Mesendoderm (in vitro differentiated cells): ENCODE measurements around the gene TNFRSF8.
"Not testable (repeated sequence)": the region's sequence is repeated elsewhere in the genome, so short reads cannot be mapped to it uniquely, and the experiment has no call there.

ENCODE experiments used
- DNase-seq: peaks from one replicate; pipeline ENCODE4 v3.0.0; 2013
- H2AK5ac ChIP-seq: 2 replicates; pipeline ENCODE4 v1.6.1; 2013; ENCODE audit warnings: low read length, inconsistent platforms
- H2BK120ac ChIP-seq: 2 replicates; pipeline ENCODE4 v1.6.1; 2013; ENCODE audit warnings: low read depth, mild to moderate bottlenecking, low read length, moderate library complexity, mixed read lengths
- H2BK15ac ChIP-seq: replicated peaks from 2 replicates; pipeline ENCODE4 v1.6.1; 2013; ENCODE audit warnings: low read depth, mild to moderate bottlenecking, moderate library complexity
- H2BK5ac ChIP-seq: 2 replicates; pipeline ENCODE4 v1.6.1; 2013; ENCODE audit warnings: low read length, inconsistent platforms
- H3K18ac ChIP-seq: 2 replicates; pipeline ENCODE4 v1.6.1; 2013; ENCODE audit warnings: mild to moderate bottlenecking, low read length, mixed read lengths
- H3K23ac ChIP-seq: one replicate; pipeline ENCODE4 v1.6.1; 2013; ENCODE audit warnings: low read length
- H3K27ac ChIP-seq: 2 replicates; pipeline ENCODE4 v1.5.1; 2013; ENCODE audit warnings: low read depth, mild to moderate bottlenecking, inconsistent platforms, low read length, moderate library complexity
- H3K27me3 ChIP-seq: 2 replicates; pipeline ENCODE4 v1.6.1; 2013; ENCODE audit warnings: low read length, control low read depth, mild to moderate bottlenecking, inconsistent platforms; ENCODE audit not compliant: insufficient read depth, poor library complexity
- H3K36me3 ChIP-seq: 2 replicates; pipeline ENCODE4 v1.6.1; 2013; ENCODE audit warnings: low read length, inconsistent platforms; ENCODE audit not compliant: control insufficient read depth, insufficient read depth
- H3K4ac ChIP-seq: one replicate; pipeline ENCODE4 v1.6.1; 2013; ENCODE audit warnings: low read depth, mild to moderate bottlenecking, low read length, moderate library complexity
- H3K4me1 ChIP-seq: 2 replicates; pipeline ENCODE4 v1.6.1; 2013; ENCODE audit warnings: low read depth, low read length, inconsistent platforms; ENCODE audit not compliant: control insufficient read depth
- H3K4me2 ChIP-seq: 2 replicates; pipeline ENCODE4 v1.6.1; 2013; ENCODE audit warnings: low read length
- H3K4me3 ChIP-seq: 2 replicates; pipeline ENCODE4 v1.5.1; 2013; ENCODE audit warnings: mild to moderate bottlenecking, low read length
- H3K56ac ChIP-seq: one replicate; pipeline ENCODE4 v1.6.1; 2013; ENCODE audit warnings: low read length
- H3K79me1 ChIP-seq: 2 replicates; pipeline ENCODE4 v1.6.1; 2013; ENCODE audit warnings: low read length, inconsistent platforms
- H3K79me2 ChIP-seq: 2 replicates; pipeline ENCODE4 v1.6.1; 2013; ENCODE audit warnings: mild to moderate bottlenecking, low read length; ENCODE audit not compliant: control insufficient read depth, insufficient read depth
- H3K9ac ChIP-seq: 2 replicates; pipeline ENCODE4 v1.6.1; 2013; ENCODE audit warnings: low read length, inconsistent platforms
- H4K5ac ChIP-seq: one replicate; pipeline ENCODE4 v1.6.1; 2013; ENCODE audit warnings: low read length
- H4K8ac ChIP-seq: one replicate; pipeline ENCODE4 v1.6.1; 2013; ENCODE audit warnings: low read depth, mild to moderate bottlenecking, control low read depth, low read length, moderate library complexity
- WGBS: extraction: QIAGEN DNeasy Blood & Tissue Kit; methylation state at CpG from one replicate; pipeline ENCODE4 v1.1.7; 2013; ENCODE audit warnings: low lambda C conversion rate, missing lambda C conversion rate; ENCODE audit not compliant: insufficient coverage; ENCODE audit errors: extremely low coverage; 5-methylcytosine and 5-hydroxymethylcytosine counted together

TNFRSF8 gene

GRCh38 chr1:12104417-12104816 lies 41.3 kb downstream of the TNFRSF8 start:
- Histone ChIP-seq H3K4me3 (no peak overlapping the region), H3K4ac (no peak overlapping the region), H4K8ac (no peak overlapping the region), H2BK15ac (no peak overlapping the region), H3K79me1 (no peaks in the 10 kb centered on the region), H3K79me2 (no peaks in the 10 kb centered on the region), H3K4me2 (no peak overlapping the region), H3K4me1 (no peaks in the 10 kb centered on the region), H3K56ac (no peak overlapping the region), H3K23ac (no peak overlapping the region), H3K9ac (no peak overlapping the region), H3K18ac (no peak overlapping the region), H4K5ac (no peak overlapping the region), H2BK5ac (no peak overlapping the region), H3K36me3 (no peaks in the 10 kb centered on the region), H2AK5ac (no peak overlapping the region), H3K27me3 (no peaks in the 10 kb centered on the region), H3K27ac (no peak overlapping the region), H2BK120ac (no peak overlapping the region)
- no CpG with 5 or more reads among the region's 13 CpGs for WGBS
- DNase-seq, result no peak

GRCh38 chr1:12106153-12106552 lies 43.0 kb downstream of the TNFRSF8 start:
- Histone ChIP-seq H3K4me1 (no peaks in the 10 kb centered on the region), H3K4me2 (no peak overlapping the region), H3K27me3 (no peaks in the 10 kb centered on the region), H3K23ac (no peak overlapping the region), H4K5ac (no peak overlapping the region), H4K8ac (no peak overlapping the region), H3K79me2 (no peaks in the 10 kb centered on the region), H2BK15ac (no peak overlapping the region), H3K9ac (no peak overlapping the region), H2BK120ac (no peak overlapping the region), H3K18ac (no peak overlapping the region), H2BK5ac (no peak overlapping the region), H3K4me3 (no peak overlapping the region), H3K4ac (no peak overlapping the region), H3K79me1 (no peaks in the 10 kb centered on the region), H3K36me3 (no peaks in the 10 kb centered on the region), H3K56ac (no peak overlapping the region), H2AK5ac (no peak overlapping the region), H3K27ac (no peak overlapping the region)
- no peak for DNase-seq
- no CpG with 5 or more reads among the region's 5 CpGs for WGBS

DNA sequence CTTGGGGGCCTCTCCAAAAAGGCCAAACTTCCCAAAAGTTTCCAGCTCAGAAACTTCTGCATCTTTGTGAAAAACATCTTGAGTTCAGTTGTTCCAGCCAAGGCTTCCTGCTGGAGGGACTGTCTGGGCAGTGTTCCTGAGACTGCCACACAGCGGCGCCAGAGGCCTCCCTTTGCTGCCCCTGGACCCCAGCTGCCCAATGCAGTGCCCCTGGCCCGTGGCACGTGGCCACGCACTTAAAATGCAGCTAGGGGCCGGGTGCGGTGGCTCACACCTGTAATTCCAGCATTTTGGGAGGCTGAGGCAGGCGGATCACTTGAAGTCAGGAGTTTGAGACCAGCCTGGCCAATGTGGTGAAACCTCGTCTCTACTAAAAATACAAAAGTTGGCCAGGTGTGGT lies 43.8 kb downstream of the TNFRSF8 start:
- not testable (repeated sequence) for H3K36me3 ChIP-seq, H3K4me3 ChIP-seq, H3K79me2 ChIP-seq, H3K4me1 ChIP-seq, H4K5ac ChIP-seq, H3K18ac ChIP-seq, H2BK120ac ChIP-seq, H2BK5ac ChIP-seq, H3K27ac ChIP-seq, H3K27me3 ChIP-seq, H3K4me2 ChIP-seq, H2BK15ac ChIP-seq, H3K4ac ChIP-seq, H4K8ac ChIP-seq, H3K56ac ChIP-seq, H3K23ac ChIP-seq, H3K79me1 ChIP-seq, H2AK5ac ChIP-seq, H3K9ac ChIP-seq
- WGBS, result no CpG with 5 or more reads among the region's 9 CpGs
- DNase-seq, result peak; percentile 27

- Histone ChIP-seq H3K4me1 (no peaks in the 10 kb centered on the region), H3K4ac (no peak overlapping the region), H3K23ac (no peak overlapping the region), H3K79me2 (no peaks in the 10 kb centered on the region), H2BK15ac (no peak overlapping the region), H3K56ac (no peak overlapping the region), H2AK5ac (no peak overlapping the region), H2BK120ac (no peak overlapping the region), H3K36me3 (no peaks in the 10 kb centered on the region), H3K18ac (no peak overlapping the region), H4K5ac (no peak overlapping the region), H3K27ac (no peak overlapping the region), H3K27me3 (no peaks in the 10 kb centered on the region), H3K9ac (no peak overlapping the region), H2BK5ac (no peak overlapping the region), H4K8ac (no peak overlapping the region), H3K79me1 (no peaks in the 10 kb centered on the region), H3K4me2 (no peak overlapping the region), H3K4me3 (no peak overlapping the region)
- DNase-seq, result no peak
- WGBS, result no CpG with 5 or more reads among the region's 13 CpGs
Observed at GRCh38 chr1:12107718-12108117, 44.6 kb downstream of the TNFRSF8 start.

- Histone ChIP-seq H3K27ac (no peak overlapping the region), H2AK5ac (no peak overlapping the region), H2BK15ac (no peak overlapping the region), H3K4me3 (no peak overlapping the region), H3K27me3 (no peaks in the 10 kb centered on the region), H4K8ac (no peak overlapping the region), H2BK5ac (no peak overlapping the region), H2BK120ac (no peak overlapping the region), H3K9ac (no peak overlapping the region), H3K36me3 (no peaks in the 10 kb centered on the region), H3K79me2 (no peaks in the 10 kb centered on the region), H3K23ac (no peak overlapping the region), H3K79me1 (no peaks in the 10 kb centered on the region), H3K56ac (no peak overlapping the region), H3K4ac (no peak overlapping the region), H4K5ac (no peak overlapping the region), H3K4me1 (no peaks in the 10 kb centered on the region), H3K4me2 (no peak overlapping the region), H3K18ac (no peak overlapping the region)
- WGBS, result no CpG with 5 or more reads among the region's 10 CpGs
- DNase-seq, result no peak
Observed at GRCh38 chr1:12109901-12110300, 46.8 kb downstream of the TNFRSF8 start.

DNA sequence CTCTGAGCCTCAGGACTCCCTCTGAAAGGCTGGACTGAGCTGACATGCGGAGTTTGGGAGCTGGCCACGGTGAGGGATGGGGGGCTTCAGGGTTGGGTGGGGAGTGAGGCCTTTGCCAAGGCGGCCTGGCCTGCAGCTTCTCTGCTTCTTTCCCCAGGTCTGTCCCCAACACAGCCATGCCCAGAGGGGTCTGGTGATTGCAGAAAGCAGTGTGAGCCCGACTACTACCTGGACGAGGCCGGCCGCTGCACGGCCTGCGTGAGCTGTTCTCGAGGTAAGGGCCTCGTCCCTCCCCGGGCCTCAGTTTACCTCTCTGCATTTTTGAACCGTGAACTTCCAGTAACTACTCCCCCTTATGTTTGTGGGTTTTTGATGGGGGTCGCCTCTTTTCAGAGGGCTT lies 48.6 kb downstream of the TNFRSF8 start:
- WGBS, result no CpG with 5 or more reads among the region's 14 CpGs
- no peaks in the 10 kb centered on the region for H3K79me1 ChIP-seq

More for the DNA sequence above, 48.6 kb downstream of the TNFRSF8 start:
- Histone ChIP-seq H2BK120ac (no peak overlapping the region), H3K4me3 (no peak overlapping the region), H3K4me1 (no peaks in the 10 kb centered on the region), H3K27me3 (no peaks in the 10 kb centered on the region), H2BK15ac (no peak overlapping the region), H3K36me3 (no peaks in the 10 kb centered on the region), H3K4me2 (no peak overlapping the region), H3K56ac (no peak overlapping the region), H3K18ac (no peak overlapping the region), H3K23ac (no peak overlapping the region), H2BK5ac (no peak overlapping the region), H3K9ac (no peak overlapping the region), H3K79me2 (no peaks in the 10 kb centered on the region), H3K4ac (no peak overlapping the region), H4K5ac (no peak overlapping the region), H4K8ac (no peak overlapping the region), H3K27ac (no peak overlapping the region), H2AK5ac (no peak overlapping the region)
- DNase-seq, result no peak
